ENCODE data around the gene PKN1.
"Not testable (repeated sequence)": the region's sequence is repeated elsewhere in the genome, so short reads cannot be mapped to it uniquely, and the experiment has no call there.

PKN1 gene

DNA sequence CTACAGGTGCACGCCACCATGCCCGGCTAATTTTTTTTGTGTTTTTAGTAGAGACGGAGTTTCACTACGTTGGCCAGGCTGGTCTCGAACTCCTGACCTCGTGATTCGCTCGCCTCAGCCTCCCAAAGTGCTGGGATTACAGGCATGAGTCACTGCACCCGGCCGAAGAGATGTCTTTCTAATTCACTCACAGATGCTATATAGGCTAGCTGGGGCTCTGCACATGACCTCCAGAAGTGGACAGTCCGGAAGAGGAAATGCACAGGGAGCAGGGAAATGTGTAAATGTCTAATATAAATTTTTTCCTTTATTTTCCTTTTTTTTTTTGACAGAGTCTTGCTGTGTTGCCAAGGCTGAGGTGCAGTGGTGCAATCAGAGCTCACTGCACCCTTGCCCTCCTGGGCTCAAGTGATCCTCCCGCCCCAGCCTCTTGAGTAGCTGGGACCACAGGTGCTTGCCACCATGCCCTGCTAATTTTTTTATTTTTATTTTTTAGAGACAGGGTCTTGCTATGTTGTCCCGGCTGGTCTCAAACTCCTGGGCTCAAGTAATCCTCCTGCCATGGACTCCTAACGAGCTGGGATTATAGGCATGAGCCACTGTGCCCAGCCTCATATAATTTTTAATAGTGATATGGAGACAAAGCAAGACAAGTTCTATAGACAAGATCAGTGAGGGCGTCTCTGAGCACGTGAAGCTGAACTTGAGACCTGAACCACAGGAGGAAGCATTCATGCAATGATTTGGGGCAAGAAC lies 54.4 kb downstream of the PKN1 start:
- ATAC-seq, result no peak

DNA sequence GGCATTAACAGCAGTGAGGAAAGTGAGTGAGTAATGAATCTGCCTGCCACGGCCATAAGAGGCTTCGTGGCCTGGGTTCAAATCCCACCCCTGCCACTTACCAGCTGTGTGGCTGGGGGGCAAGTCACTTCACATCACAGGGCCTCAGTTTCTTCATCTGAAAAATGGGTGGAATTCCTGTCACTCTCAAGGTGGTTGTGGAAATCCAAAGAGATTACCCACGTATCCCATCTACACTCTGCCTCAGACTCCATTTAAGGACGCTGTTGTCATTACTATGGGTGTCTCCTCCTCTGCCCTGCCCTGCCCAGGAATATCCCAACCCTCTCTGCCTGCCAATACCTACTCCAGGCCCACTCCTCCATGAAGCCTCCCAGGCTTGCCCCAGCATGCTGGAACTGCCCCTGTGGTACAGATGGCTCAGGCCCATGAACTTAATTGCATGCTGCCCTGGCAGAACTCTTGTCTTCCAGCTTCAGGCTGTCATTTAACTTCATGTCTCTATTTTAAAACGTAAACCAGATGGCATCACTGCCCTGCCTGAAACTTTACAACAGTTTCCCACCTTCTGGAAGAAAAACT lies 59.7 kb downstream of the PKN1 start:
- no peak for ATAC-seq

GRCh38 chr19:14494411-14494810 lies 61.3 kb downstream of the PKN1 start:
- ATAC-seq, result no peak

GRCh38 chr19:14494910-14495671 lies 62.0 kb downstream of the PKN1 start:
- no peak for ATAC-seq

GRCh38 chr19:14495672-14496028 lies 62.5 kb downstream of the PKN1 start:
- ATAC-seq, result no peak

DNA sequence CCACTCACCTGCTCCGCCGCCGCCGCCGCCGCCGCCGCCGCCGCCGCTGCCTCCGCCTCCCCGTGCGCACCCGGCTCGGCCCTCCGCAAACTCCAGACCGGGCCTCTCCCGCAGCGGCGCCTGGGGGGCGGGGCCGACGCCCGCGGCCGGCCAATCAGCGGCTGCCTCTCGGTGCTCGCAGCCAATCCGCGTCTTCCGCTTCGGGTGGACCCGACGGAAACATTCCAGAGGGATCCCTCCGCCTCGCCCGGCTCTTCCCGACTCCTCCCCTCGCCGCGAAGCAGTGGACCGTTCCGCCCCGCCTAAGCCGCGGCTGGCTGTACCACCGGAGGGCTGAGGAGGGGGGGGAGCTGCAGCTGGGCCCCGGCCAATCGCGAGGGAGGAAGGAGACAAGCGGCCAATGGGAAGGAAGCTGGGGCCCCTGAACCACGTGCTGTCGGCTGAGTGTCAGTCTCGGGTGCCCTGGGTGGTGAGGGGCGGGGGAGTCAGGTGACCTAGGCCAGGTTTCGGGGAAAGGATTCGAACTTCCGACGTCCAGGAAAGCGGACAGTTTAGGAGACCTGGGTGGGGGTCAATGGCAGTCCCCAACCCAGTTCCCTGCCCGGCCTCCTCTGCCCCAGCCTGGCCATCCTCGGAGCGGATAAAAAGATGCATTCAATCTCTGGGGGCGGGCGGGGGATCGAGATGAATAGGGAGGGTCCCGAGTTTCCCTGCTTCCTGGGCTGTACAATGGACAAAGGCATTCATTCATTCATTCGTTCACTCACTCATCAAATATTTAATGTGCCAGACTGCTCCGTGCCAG lies 63.1 kb downstream of the PKN1 start, which contains the start of gene GIPC1:
TSS of gene GIPC1 (minus strand) at position 99 of the 805 bp plus-strand sequence. CDS start 13,151 bp downstream, outside the sequence.
- peak; percentile 90 to 91 for ATAC-seq

- no peak for ATAC-seq
These were observed 63.7 kb downstream of the PKN1 start for GRCh38 chr19:14496834-14497227.

DNA sequence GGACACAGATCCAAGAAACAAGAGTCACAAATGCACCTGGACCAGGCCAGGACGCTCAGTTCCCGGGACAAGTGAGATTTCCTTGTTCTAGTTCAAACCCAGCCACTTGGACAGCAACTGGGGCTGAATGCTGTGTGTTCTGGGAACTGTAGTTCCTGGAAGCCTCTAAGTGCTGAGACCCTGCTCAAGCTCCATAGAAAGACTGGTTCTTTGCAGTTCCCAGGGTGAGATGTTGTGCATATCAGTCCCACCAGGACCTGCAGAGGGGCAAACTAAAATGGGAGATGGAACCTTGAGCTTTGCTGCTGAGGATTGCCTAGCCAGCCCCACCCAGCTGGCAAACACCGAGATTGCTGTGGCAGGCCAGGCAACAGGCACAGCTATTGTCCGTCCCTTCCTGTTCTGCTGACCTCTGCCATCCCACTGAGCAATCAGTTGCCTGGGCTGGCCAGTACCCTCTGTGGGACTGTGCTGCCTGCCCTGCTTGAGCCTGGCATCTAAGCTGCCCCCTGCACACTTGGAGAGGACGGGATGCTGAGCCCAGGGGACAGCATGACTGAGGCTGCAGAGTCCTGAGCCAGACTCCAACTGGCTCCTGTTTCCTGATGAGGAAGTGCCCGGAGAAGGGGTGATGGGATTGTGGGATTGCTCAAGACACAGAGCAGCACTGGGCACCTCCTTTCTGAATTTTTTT lies 64.3 kb downstream of the PKN1 start:
- ATAC-seq, result no peak

DNA sequence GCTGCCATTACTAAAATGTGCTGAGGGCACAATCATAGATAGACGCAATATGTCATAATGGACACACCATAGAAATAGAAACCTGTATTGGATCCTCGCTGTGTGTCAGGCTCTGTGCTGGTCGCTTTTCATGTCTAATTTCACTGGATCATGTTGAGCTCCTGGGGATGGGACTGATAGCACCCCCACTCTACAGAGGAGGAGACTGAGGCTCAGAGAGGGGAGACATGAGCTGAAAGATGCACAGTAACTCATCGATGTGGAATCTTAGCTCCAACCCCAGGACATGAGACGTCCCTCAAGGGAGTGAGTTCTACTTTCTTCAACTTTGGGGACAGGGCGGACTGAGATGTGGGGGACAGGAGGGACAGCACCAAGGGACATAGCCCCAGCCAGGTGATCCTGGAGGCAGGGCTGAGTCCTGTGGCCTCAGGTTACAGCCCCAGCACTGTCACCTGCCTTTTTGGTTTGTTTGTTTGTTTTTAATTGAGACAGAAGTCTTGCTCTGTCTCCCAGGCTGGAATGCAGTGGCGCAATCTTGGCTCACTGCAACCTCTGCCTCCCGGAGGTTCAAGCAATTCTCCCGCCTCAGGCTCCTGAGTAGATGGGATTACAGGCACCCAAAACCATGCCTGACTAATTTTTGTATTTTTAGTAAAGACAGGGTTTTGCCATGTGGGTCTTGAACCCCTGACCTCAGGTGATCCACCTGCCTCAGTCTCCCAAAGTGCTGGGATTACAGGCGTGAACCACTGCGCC lies 69.4 kb downstream of the PKN1 start:
- no peak for ATAC-seq

- no peak for ATAC-seq
These were observed 70.2 kb downstream of the PKN1 start for GRCh38 chr19:14503285-14503684.

DNA sequence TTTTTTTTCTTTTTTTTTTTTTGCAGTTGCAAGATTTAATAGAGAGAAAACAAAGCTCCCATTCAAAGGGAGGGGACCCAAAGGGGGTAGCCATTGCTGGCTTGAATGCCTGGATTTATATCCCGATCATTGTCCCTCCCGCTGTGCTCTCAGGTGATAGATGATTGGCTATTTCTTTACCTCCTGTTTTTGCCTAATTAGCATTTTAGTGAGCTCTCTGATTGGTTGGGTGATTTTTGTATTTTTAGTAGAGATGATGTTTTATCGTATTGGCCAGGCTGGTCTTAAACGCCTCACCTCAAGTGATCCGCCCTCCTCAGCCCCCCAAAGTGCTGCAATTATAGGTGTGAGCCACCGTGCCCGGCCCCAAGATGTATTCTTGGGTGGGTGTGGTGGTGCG lies 71.5 kb downstream of the PKN1 start:
- not testable (repeated sequence) for ATAC-seq

DNA sequence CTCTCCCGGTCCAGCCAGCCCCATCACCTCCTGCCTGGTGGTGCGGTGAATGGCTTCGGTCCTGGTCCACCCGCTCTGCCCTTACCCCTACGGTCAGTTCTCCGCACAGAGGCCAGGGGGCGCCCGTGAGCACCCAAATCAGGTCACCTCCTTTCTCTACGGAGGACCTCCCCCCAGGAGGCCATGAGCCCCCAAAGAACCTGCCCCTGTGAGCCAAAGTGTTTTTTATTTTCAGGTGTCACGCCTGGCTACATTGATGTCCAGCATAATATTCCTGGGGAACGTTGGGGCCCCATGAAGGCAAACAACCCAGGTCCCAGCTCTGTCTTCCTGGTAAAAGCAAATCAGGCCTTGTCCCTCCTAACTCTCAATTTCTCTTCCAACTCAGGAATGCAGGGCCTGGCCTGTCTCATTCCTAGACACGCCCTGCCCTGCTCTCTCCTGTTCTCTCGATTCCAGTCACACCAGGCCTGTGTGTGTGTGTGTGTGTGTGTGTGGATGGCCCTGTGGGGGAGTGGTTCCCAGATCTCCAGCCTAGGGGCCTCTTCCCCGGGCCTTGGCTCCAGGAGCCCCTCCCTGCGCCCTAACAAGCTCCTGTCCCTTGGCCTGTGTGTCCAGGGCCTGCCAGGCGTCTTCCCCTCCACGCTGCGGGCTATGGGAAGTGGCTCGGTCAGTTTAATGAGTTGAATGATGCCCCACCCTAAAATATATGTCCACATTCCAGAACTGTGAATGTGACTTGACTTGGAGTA lies 72.6 kb downstream of the PKN1 start:
- peak; percentile 64 to 78 for ATAC-seq

DNA sequence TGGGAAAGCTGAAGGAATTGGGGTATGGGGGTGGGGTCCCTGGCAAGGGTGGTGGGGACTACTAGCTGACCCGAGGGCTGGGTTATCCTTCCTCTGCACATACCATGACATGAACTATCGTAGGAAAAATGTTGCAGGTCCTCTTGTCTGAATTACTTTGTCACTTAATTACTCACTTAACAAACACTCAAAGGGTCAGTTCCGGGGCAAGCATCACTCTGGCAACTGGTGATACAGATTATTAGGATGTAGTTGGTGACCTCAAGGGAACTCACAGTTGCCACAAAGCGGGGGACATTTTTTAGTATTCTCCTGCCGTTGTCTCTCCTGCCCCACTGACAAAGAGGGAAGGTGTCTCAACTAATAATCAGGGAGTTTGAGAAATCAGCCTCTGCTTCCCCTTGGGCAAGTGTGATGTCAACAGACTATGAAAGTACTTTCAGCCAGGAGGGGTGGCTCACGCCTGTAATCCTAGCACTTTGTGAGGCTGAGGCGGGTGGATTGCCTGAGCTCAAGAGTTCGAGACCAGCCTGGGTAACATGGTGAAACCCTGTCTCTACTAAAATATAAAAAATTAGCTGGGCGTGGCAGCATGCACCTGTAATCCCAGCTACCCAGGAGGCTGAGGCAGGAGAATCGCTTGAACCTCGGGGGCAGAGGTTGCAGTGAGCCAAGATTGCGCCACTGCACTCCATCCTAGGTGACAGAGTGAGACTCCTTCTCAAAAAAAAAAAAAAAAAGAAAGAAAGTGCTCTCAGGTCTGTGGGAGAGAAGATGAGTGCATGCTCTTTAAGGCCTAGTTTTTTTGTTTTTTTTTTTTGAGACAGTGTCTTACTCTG lies 74.8 kb downstream of the PKN1 start:
- ATAC-seq, result no peak

DNA sequence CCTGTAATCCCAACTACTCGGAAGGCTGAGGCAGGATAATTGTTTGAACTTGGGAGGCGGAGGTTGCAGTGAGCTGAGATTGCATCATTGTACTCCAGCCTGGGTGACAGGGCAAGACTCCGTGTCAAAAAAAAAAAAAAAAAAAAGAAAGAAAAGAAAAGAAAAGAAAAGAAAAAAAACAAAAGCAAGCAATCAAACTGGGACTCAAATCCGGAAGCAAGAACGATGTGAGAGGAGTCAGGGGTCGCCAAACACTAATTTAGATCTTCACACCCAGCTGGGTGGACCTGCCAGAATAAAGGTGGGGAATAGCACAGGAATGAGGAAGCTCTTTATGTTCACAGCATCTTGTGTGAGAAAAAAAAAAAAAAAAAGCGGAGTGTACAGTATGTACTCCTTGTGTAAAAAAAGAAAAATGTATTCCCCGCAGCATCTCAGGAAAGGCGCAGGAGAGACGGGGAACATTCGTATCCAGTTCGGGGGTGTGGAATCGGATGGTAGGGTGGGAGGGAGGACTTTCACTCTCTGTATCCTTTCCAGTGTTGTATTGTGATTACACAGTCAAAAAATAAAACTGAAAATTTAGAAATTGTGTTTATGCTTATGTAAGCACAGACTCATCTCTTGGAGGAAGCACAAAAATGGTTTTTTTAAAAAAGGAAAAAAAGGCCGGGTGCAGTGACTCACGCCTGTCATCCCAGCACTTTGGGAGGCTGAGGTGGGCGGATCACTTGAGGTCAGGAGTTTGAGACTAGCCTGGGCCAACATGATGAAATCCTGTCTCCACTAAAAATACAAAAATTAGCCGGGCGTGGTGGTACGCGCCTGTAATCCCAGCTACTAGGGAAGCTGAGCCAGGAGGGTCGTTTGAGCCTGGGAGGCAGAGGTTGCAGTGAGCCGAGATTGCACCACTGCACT lies 77.5 kb downstream of the PKN1 start:
- ATAC-seq, result no peak

- ATAC-seq, result no peak
These were observed 78.1 kb downstream of the PKN1 start for GRCh38 chr19:14511229-14511593.

DNA sequence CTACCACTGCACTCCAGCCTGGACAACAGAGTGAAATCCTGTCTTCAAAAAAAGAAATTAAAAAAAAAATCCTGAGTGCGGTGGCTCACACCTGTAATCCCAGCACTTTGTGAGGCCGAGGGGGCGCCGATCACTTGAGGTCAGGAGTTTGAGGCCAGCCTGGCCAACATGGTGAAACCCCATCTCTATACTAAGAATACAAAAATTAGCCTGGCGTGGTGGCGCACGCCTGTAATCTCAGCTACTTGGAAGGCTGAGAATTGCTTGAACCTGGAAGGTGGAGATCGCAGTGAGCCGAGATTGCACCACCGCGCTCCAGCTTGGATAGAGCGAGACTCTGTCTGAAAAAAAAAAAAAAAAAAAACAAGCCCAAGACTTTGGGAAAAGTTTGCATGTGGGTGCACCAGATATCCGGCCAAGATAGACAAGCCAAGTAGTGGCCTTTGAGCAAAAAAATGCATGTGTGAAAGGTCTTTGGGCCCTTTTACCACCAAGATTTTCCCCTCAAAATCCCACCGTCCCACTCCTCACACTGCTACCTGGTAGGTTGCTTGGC lies 79.4 kb downstream of the PKN1 start:
- ATAC-seq, result no peak

- ATAC-seq, result no peak
These were observed 81.2 kb downstream of the PKN1 start for GRCh38 chr19:14514215-14514863.

GRCh38 chr19:14515501-14516047 lies 82.5 kb downstream of the PKN1 start:
- no peak for ATAC-seq
